Measurements from ENCODE around the gene PNLIPRP1.

Gene PNLIPRP1

DNA sequence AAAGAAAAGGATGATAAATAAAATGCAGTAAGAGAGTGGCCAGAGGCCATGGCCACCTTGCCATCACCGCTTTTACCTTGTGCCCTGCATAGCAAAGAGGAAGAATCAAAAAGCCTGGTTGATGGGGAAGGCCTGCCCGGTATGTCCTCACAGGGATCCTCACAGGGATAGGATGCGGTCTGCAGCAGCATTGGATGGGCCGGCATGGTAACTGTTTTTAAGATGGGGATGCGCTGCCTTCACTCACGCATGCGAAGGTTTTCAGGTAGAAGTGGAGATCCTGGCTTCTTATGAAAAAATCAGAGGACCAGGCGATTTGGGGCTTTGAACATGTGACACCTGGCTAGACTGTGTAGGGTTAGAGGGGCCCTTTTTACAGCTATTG is 42.4 kb downstream of the PNLIPRP1 start:
- DNase-seq = no peak

- DNase-seq = no peak
These were observed 43.6 kb downstream of the PNLIPRP1 start for GRCh38 chr10:116634126-116634975.

GRCh38 chr10:116636385-116636784 is 45.6 kb downstream of the PNLIPRP1 start:
- no peak for DNase-seq

GRCh38 chr10:116636976-116637375 is 46.2 kb downstream of the PNLIPRP1 start:
- DNase-seq = no peak

GRCh38 chr10:116637830-116638229 is 47.1 kb downstream of the PNLIPRP1 start:
- DNase-seq = peak; percentile 6

DNA sequence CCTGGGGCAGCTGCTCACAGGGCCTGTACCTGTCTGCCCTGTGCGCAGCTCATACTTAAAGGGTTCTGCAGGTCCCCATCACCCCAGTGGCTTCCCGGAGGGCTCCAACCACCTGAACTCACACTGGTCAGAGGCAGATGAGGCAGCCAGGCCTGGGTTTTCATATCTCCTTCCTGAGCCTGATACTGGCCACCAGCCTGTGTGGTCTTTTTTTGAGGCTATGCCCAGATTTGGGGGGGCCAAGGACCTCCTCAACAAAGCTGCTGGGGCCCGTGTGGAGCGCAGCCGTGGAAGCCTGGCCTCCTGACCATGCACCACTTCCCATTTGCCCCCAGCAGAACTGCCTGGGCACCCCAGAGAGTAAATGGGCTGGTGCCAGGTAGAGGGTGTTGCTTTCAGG is 55.7 kb downstream of the PNLIPRP1 start:
- no peak for DNase-seq

- no peak for DNase-seq
These were observed 58.1 kb downstream of the PNLIPRP1 start for GRCh38 chr10:116648903-116649302.

- no peak for DNase-seq
These were observed 63.1 kb downstream of the PNLIPRP1 start for GRCh38 chr10:116653885-116654284.

DNA sequence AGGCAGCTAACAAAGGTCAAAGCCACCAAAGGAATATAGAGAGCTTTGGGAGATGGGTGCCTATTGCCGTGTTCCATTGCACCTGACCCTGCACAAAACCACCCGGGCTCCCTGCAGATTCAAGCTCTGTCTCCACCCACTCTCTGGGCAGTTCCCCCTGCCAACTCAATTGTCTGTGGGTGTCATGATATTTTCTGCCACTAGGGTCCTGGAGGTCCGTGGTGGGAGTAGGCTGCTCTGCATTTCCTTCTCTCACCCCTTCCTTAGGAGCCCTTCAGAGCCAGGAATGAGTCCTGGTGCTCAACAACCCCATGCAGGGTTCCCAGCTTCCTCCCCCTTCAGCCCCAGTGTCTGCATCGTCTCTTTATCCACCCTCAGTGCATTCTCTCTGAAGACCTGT is 64.1 kb downstream of the PNLIPRP1 start:
- no peak for DNase-seq

DNA sequence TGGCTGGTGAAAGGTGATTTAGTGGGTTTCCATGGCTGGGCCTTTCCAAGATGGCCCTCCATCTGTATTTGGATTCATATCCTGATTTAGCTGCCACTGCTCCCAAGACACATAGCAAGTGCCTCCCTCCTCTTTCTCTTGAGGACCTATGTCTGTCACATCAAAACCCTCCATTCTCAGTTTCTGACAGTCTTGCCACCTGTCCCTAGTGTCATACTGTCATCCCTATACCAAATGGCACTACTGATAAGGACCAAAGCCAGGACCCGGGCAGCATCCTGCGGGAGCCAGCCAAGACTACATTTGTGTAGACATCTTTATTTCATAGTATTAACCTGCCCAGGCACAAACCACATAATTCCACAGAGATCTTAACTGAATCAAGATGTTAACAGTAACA is 64.8 kb downstream of the PNLIPRP1 start:
- no peak for DNase-seq

- DNase-seq = no peak
These were observed 65.3 kb downstream of the PNLIPRP1 start for GRCh38 chr10:116656044-116656443.

GRCh38 chr10:116657863-116658551 is 67.2 kb downstream of the PNLIPRP1 start:
- no peak for DNase-seq

Measured in stimulated activated CD4-positive, alpha-beta T cell treated with anti-CD3 and anti-CD28 coated beads, Interleukin-15, amount 100 ng/mL, for 24 hours (primary cell).